GM12873 (cell line): ENCODE measurements around the gene DDR2.

ENCODE experiments used
- CTCF ChIP-seq: IDR thresholded peaks from 2 replicates; pipeline ENCODE4 v1.5.1; 2012; ENCODE audit warnings: low read depth, mild to moderate bottlenecking, moderate library complexity, low read length, control low read depth; ENCODE audit not compliant: insufficient read depth; ENCODE audit errors: missing control alignments

DDR2 gene

GRCh38 chr1:162676087-162676486, 43.8 kb downstream of the DDR2 start:
- TF ChIP-seq CTCF: no peak

DNA sequence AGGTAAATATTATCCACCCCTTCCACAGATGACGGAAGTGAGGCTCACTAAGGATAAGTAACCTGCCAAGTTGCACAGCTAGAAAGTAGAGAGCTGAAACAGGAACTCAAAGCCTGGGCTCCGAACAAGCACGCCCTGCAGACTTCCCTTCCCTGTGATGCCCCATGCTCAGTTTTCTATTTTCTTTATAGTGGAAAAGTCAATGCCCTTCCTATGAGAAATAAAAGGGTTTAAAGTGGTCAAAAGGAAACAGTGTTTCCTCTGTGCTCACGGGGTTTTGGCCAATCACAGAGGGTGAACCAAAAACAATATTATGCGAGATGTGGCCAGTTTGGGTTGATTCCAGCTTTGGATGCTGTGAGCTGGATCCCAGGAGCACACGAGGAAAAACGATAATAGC, 44.5 kb downstream of the DDR2 start:
- TF ChIP-seq CTCF: no peak

DNA sequence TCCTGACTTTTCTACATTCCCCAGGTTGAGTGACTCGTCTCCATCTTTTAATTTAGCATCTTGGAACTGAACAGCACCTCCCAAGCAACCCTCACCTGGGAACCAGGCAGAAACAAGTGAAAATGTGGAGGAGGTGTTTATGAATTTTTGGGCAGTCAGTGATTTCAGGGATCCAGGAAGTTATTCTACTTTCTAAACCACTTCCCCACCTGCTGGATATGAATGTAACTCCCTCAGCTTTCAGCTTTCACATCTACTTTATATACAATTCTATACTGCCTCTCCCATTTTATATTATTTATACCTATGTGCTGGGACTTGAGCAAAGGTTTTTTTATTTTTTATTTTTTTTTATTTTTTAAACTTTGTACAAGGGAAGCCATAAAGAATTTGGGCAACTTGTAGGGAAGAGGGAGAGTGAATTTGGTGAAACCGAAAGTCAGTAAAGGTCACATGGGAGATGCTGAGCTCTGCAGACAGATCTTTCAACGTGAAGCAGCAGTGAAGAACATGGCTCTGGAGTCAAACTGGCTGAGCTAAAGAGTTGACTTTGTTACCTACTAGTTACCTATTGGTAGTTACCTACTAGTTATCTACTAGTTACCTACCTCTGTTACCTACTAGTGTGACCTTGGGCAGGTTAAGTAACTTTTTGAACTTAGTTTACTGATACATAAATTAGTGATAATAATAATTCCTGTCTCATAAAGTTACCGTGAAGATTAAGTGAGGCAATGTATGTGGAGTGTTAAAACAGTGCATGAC, 45.5 kb downstream of the DDR2 start:
- peak; percentile 10 for TF ChIP-seq CTCF

- no peak for TF ChIP-seq CTCF
These were observed 46.2 kb downstream of the DDR2 start for GRCh38 chr1:162678439-162678838.

DNA sequence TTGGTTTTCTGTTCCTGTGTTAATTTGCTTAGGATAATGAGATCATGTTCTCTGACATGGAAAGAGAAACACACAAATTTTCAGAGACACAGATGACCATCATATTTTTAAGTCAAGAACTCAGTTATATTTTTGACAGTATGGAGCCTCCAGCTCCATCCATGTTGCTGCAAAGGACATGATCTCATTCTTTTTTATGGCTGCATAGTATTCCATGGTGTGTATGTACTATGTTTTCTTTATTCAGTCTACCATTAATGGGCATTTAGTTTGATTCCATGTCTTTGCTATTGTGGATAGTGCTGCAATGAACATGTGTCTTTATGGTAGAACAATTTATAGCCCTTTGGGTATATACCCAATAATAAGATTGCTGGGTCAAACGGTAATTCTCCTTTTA, 47.0 kb downstream of the DDR2 start:
- no peak for TF ChIP-seq CTCF

GRCh38 chr1:162680419-162681121, 48.3 kb downstream of the DDR2 start:
- no peak for TF ChIP-seq CTCF

DNA sequence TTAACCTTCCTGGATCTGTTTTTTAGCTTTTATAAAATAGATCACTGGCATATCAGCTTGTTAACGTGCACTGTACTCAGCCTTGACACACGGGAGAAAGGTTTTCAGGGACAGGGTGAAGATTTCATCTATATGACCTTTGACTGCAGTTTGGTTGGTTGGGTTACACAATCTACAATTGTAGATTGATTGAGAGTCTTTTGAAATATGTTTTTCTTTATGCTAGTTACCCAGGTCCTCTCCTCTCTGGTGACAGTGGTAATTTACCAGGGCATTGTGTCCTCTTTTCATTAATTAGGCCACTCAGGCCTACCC, 48.8 kb downstream of the DDR2 start:
- TF ChIP-seq CTCF: no peak
